ENCODE measurements around the gene PIGC.
A peak's percentile ranks its signal among the peaks of the same experiment; 100 is the strongest.

Gene PIGC

DNA sequence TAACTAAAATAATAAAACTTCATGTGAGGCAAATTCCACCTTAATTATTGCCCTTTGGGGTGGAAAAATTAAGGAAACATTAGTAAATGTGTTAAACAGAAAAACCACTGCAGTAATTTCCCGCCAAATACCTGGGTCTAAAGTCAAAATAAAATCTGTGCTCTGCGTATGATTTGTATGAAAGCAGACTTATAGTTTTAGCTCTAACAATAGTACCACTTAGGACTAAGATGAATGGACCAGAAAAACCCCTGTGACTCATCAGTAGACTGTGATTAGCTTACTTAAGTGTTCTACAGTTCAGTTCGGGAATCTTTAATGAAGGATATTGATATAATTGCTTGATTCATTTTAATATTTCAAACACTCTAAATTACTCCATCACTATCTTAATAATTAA is 46.6 kb downstream of the PIGC start:
- DNase-seq = no peak

DNA sequence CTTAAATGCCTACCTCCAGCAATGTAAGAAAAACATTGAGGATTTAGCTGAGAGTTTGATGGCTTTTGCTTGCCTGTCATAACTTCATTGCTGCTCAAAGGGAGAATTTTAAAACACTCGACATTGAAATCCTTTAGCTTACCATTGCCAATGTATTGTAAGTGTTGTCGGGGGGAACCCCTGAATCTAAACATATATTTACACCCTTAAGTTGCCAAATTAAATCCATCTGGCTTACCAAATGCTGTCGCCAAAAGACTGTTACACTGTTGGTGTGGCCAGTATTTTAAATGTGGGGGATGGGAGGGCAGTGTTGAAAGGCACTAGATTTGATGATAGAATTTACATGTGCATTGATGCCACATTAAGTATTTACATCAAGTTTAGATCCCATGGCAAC is 48.3 kb downstream of the PIGC start:
- no peak for DNase-seq

DNA sequence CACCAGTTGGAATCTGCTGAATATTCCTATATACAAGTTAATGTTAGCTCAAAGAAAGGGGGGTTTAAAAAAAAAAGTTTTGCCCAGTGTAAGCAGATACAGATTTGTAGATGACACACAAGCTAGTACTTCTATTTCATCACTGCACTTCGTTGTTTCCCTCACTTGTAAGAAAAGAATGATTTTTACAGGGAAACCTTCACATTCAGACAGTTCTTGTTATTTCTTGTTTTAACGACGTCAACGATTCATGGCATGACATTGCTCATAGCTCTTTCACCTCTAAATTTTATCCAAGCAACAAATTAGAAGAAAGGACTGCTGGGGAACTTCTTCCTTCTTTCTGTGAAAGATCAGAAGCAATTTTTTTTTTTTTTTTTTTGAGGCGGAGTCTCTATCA is 49.1 kb downstream of the PIGC start:
- DNase-seq = no peak

DNA sequence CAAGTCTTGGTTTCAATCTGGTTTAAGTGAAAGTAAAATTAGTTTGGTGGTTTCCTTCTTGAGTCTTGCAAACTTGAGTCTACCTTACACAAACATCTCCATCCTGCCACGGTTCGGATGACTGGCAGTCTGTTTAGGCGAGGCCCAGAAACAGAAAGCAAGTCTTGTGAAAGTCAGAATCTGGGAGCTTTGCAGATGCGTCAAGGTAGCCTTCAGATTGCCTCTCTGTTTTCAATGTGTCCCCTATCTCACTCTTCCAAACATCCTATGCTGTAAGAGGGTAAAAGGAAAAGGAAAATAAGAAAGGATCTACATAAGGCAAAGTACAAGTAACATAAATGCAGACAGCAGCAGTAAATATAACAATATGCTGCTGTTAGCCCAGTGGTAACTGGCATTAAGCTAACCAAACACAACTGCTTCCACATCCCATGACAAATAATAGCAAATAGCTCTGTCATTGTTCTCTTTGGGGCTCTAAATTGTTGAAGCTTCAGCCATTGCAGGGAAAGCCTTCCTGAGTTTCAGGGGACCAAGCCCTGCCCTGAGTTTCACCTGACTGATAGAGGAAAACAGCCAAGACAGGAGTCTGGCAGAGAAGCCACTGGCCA is 49.6 kb downstream of the PIGC start:
- DNase-seq = peak; percentile 86

DNA sequence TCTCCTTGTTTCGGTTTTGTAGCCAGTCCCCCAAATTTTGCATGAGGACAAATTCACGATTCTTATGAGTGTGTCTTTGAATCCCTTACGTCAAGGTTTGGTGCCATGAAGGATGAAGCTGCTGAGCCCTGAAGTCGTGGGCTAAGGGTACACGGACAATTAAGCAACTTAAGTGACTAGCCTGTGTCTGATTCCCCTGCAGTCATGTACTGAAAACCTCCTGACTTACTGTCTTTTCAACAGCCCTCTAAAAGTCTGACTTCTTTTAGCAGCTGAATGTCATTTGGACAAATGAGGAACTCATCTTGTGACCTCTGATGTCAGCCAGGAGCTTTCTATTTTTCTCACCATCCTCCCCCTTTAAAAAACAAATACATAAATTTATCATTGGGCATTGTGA is 50.5 kb downstream of the PIGC start:
- no peak for DNase-seq

DNA sequence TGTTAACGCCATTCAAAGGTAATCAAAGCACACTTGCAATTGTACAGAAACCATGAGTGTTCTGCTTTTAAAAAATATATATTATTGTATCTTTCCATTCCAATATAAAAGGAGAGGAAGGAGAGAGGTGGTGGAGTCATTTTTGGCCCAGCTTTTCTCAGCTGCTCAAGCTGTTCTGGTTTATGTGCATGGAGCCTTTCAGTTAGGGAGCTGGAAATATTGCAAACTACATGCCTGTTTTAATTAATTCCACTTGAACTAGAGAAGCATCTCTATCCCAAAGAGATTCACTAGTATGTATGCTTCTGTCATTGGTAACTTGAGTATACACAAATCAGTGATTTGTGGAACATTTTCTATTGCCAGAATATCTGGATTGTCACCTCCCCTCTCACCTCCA is 51.9 kb downstream of the PIGC start:
- no peak for DNase-seq

Measured in activated effector memory CD4-positive, alpha-beta T cell treated with anti-CD3 and anti-CD28 coated beads, Interleukin-2, amount 50 U/mL, for 16 hours (primary cell).